OCI-LY3 (cell line): ENCODE data around the gene NOG.
A peak's percentile ranks its signal among the peaks of the same experiment; 100 is the strongest.

ENCODE experiments used
- EZH2phosphoT487 ChIP-seq: fragments of 200-600 bp; shearing (Covaris generic); IDR thresholded peaks from 2 replicates; pipeline ENCODE4 v1.6.1; 2018; ENCODE audit warnings: antibody characterized with exemption, mixed run types, low read depth
- TF ChIP-seq, protein P1 (sequence below): fragments of 200-600, 300-600 bp; sonication (generic); IDR thresholded peaks from 2 replicates; pipeline ENCODE4 v1.5.1; 2014; ENCODE audit warnings: antibody characterized with exemption, low read length, low read depth

DNA sequence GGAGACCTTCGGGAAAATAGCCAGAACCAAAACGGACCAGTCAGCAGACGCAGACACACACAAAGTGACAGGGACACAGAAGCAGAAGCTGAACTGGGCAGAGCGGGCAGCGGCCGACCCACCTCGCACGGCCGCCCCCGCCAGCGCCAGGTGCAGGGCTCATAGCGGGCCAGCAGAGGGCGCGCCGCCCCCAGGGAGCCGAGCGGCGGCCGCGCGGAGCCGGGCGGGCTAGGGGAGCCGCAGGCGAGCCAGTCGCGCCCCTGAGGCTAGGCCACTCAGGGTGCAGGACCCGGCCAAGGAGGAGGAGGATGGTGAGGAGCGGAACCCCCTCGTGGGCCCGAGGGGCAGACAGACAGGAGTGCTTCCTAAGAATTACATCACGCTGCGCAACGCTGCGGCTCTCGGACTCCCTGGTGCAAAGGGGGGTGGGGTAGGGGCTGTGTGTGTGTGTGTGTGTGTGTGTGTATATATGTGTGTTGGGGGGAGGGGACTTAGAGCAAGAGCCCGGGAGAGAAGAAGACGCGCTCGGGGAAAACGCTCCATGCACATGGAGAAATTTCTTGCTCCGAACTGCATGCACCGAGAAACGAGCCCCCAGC, 913 bp upstream of the NOG start:
- TF ChIP-seq, protein P1, sequence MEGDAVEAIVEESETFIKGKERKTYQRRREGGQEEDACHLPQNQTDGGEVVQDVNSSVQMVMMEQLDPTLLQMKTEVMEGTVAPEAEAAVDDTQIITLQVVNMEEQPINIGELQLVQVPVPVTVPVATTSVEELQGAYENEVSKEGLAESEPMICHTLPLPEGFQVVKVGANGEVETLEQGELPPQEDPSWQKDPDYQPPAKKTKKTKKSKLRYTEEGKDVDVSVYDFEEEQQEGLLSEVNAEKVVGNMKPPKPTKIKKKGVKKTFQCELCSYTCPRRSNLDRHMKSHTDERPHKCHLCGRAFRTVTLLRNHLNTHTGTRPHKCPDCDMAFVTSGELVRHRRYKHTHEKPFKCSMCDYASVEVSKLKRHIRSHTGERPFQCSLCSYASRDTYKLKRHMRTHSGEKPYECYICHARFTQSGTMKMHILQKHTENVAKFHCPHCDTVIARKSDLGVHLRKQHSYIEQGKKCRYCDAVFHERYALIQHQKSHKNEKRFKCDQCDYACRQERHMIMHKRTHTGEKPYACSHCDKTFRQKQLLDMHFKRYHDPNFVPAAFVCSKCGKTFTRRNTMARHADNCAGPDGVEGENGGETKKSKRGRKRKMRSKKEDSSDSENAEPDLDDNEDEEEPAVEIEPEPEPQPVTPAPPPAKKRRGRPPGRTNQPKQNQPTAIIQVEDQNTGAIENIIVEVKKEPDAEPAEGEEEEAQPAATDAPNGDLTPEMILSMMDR: peak; percentile 80
- no peak for TF ChIP-seq EZH2phosphoT487
